Loucy (cell line): ENCODE measurements around the gene RELCH.

Experiments
- H2AFZ ChIP-seq: fragments of 200-600 bp; sonication (generic); 2 replicates; pipeline ENCODE4 v1.6.0; 2016; ENCODE audit warnings: antibody characterized with exemption, mild to moderate bottlenecking, low read length, moderate library complexity
- H3F3A ChIP-seq: fragments of 200-600 bp; 2 replicates; pipeline ENCODE4 v1.6.0; 2016; ENCODE audit warnings: antibody characterized with exemption, low read depth, mild to moderate bottlenecking
- H3K27me3 ChIP-seq: fragments of 200-600 bp; sonication (generic); 2 replicates; pipeline ENCODE4 v1.6.1; 2014; ENCODE audit warnings: low read length, mild to moderate bottlenecking; ENCODE audit not compliant: insufficient read depth, poor library complexity, severe bottlenecking
- H3K36me3 ChIP-seq: fragments of 200-600 bp; sonication (generic); 2 replicates; pipeline ENCODE4 v1.6.1; 2016; ENCODE audit warnings: low read length; ENCODE audit not compliant: insufficient read depth
- H3K4me1 ChIP-seq: fragments of 200-600 bp; sonication (generic); 2 replicates; pipeline ENCODE4 v1.5.1; 2014; ENCODE audit warnings: low read length, mild to moderate bottlenecking; ENCODE audit not compliant: insufficient read depth, poor library complexity, severe bottlenecking
- H3K4me2 ChIP-seq: fragments of 200-600 bp; sonication (generic); 2 replicates; pipeline ENCODE4 v1.6.0; 2014; ENCODE audit warnings: antibody characterized with exemption, low read length, low read depth, mild to moderate bottlenecking; ENCODE audit not compliant: poor library complexity, severe bottlenecking
- H3K4me3 ChIP-seq: fragments of 200-600 bp; sonication (generic); 2 replicates; pipeline ENCODE4 v1.5.1; 2014; ENCODE audit warnings: low read length, mild to moderate bottlenecking, mixed read lengths; ENCODE audit not compliant: poor library complexity, severe bottlenecking
- H3K79me2 ChIP-seq: fragments of 200-600 bp; sonication (generic); 2 replicates; pipeline ENCODE4 v1.6.1; 2014; ENCODE audit warnings: low read length; ENCODE audit not compliant: insufficient read depth
- H3K9ac ChIP-seq: fragments of 200-600 bp; sonication (generic); 2 replicates; pipeline ENCODE4 v1.6.0; 2014; ENCODE audit warnings: mild to moderate bottlenecking, low read depth, low read length, moderate library complexity; ENCODE audit not compliant: poor library complexity, severe bottlenecking
- H3K9me2 ChIP-seq: fragments of 200-600 bp; sonication (generic); replicated peaks from 2 replicates; pipeline ENCODE4 v1.6.1; 2016; ENCODE audit warnings: low read depth, low read length, mixed read lengths
- H3K9me3 ChIP-seq: fragments of 200-600 bp; sonication (generic); 2 replicates; pipeline ENCODE4 v1.6.1; 2014; ENCODE audit warnings: mild to moderate bottlenecking, antibody characterized with exemption, low read length, low read depth; ENCODE audit not compliant: insufficient read depth
- H4K20me1 ChIP-seq: fragments of 200-600 bp; sonication (generic); 2 replicates; pipeline ENCODE4 v1.6.0; 2014; ENCODE audit warnings: antibody characterized with exemption, low read length, mild to moderate bottlenecking; ENCODE audit not compliant: insufficient read depth, poor library complexity, severe bottlenecking
- EZH2phosphoT487 ChIP-seq: fragments of 200-600 bp; IDR thresholded peaks from 2 replicates; pipeline ENCODE4 v1.6.1; 2018; ENCODE audit warnings: antibody characterized with exemption, mild to moderate bottlenecking, moderate library complexity, borderline replicate concordance
- TF ChIP-seq, protein P1 (sequence below): fragments of 200-600 bp; sonication (generic); conservative IDR thresholded peaks from 2 replicates; pipeline ENCODE4 v1.5.1; 2014; ENCODE audit warnings: mild to moderate bottlenecking, antibody characterized with exemption, low read length

Gene RELCH

DNA sequence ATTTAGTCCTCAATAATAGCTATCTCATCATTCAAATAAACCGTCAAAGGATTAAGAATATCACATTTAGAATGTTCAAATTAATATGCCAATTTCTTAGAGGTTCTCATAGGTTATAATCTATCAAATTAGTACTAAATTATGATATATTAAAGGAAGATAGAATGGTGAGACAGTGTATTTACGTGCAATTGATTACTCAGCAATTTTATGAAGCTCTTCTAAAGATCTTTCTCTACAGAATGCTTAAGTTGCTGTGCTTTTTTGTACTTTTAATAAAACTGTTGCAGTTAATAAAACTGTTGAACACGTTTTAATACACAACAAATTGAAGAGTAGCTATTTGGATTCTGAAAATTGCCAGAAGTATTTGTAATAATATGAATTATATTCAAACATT lies 39.0 kb downstream of the RELCH start:
- Histone ChIP-seq H3K4me1 (no peaks in the 10 kb centered on the region), H3K4me3 (no peak overlapping the region), H4K20me1 (no peaks in the 10 kb centered on the region), H3K9me2 (no peaks in the 10 kb centered on the region), H2AFZ (no peak overlapping the region), H3K79me2 (no peaks in the 10 kb centered on the region), H3K36me3 (peaks cover 82% of the 10 kb centered on the region), H3K27me3 (no peaks in the 10 kb centered on the region), H3K4me2 (no peak overlapping the region), H3K9ac (no peak overlapping the region), H3K9me3 (peaks cover 10% of the 10 kb centered on the region), H3F3A (no peaks in the 10 kb centered on the region)
- TF ChIP-seq EZH2phosphoT487, result no peak
- TF ChIP-seq, protein P1, sequence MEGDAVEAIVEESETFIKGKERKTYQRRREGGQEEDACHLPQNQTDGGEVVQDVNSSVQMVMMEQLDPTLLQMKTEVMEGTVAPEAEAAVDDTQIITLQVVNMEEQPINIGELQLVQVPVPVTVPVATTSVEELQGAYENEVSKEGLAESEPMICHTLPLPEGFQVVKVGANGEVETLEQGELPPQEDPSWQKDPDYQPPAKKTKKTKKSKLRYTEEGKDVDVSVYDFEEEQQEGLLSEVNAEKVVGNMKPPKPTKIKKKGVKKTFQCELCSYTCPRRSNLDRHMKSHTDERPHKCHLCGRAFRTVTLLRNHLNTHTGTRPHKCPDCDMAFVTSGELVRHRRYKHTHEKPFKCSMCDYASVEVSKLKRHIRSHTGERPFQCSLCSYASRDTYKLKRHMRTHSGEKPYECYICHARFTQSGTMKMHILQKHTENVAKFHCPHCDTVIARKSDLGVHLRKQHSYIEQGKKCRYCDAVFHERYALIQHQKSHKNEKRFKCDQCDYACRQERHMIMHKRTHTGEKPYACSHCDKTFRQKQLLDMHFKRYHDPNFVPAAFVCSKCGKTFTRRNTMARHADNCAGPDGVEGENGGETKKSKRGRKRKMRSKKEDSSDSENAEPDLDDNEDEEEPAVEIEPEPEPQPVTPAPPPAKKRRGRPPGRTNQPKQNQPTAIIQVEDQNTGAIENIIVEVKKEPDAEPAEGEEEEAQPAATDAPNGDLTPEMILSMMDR, result no peak

DNA sequence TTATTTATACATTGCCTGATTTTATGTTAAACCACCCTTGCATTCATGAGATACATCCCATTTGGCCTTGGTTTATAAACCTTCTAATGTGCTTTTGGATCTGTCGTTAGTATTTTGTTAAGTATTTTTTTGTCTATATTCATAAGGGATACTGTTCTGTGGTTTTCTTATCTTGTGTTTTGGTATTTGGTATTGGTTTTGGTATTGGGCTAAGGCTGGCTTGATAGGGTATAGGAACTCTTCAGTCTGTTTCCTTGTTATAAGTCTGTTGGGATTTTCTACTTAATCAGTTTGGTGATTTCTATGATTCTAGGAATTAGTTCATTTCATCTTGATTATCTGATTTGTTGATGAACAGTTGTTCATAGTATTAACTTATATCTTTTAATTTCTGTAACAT lies 49.2 kb downstream of the RELCH start:
- TF ChIP-seq, protein P1, result no peak
- TF ChIP-seq EZH2phosphoT487, result no peak
- Histone ChIP-seq H3K36me3 (peaks cover 33% of the 10 kb centered on the region), H3K4me2 (no peak overlapping the region), H3K9me3 (peaks cover 7% of the 10 kb centered on the region; the same call in 1 of the 2 replicates), H4K20me1 (no peaks in the 10 kb centered on the region), H3F3A (peaks cover 10% of the 10 kb centered on the region; the same call in 1 of the 2 replicates), H3K4me3 (no peak overlapping the region), H3K9me2 (no peaks in the 10 kb centered on the region), H2AFZ (no peak overlapping the region), H3K4me1 (peaks cover 39% of the 10 kb centered on the region), H3K27me3 (no peaks in the 10 kb centered on the region), H3K9ac (no peak overlapping the region), H3K79me2 (no peaks in the 10 kb centered on the region)

DNA sequence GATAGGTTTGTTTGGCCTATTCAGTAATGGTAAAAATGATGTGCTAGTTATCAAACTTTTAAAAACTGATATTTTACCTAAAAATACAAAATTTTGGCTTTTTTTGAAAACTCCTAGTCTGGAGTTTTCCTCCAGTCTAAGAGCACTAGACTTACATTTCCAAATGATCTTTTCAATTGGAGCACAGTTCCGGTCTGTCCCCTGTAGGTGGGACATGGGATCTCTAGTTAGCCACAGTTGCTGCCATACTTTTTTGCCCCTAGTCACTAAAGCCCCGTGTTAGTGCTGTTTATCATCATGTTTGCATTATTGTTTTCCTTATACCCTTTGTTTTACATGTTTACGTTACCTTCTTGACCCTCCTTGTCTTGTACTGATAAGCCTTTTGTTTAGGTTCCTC lies 52.4 kb downstream of the RELCH start:
- no peaks in the 10 kb centered on the region for H3K79me2 ChIP-seq
- TF ChIP-seq, protein P1, result peak; percentile 37
- no peak for TF ChIP-seq EZH2phosphoT487

More for the DNA sequence above, 52.4 kb downstream of the RELCH start:
- H2AFZ ChIP-seq, result no peak overlapping the region
- no peaks in the 10 kb centered on the region for H3K9me2 ChIP-seq
- peaks cover 18% of the 10 kb centered on the region for H3K36me3 ChIP-seq
- H3K4me2 ChIP-seq, result peak overlapping the region; percentile 49
- H3K9me3 ChIP-seq, result peaks cover 7% of the 10 kb centered on the region; the same call in 1 of the 2 replicates
- peak overlapping the region; percentile 6 for H3K4me3 ChIP-seq
- H3F3A ChIP-seq, result peaks cover 10% of the 10 kb centered on the region; the same call in 1 of the 2 replicates
- H3K9ac ChIP-seq, result no peak overlapping the region
- H3K4me1 ChIP-seq, result peaks cover 40% of the 10 kb centered on the region
- H4K20me1 ChIP-seq, result no peaks in the 10 kb centered on the region
- no peaks in the 10 kb centered on the region for H3K27me3 ChIP-seq
